K562 (cell line): ENCODE results near the gene PSMC3IP. TPM values are rescaled to one million over a fixed set of nuclear protein-coding genes. Genes with fewer than 3 reads are reported as not detected.

Experiments
- ETV5 ChIP-seq: sonication (generic); formaldehyde crosslinking; IDR thresholded peaks from 2 replicates; pipeline ENCODE4 v1.4.0; 2020; ENCODE audit warnings: low read depth, mild to moderate bottlenecking, missing genetic modification reagents
- KDM4B ChIP-seq, 2 experiments: fragments of 450-650 bp in 1 of 2; sonication (generic) in 1 of 2; IDR thresholded peaks; 2 replicates each; pipeline ENCODE4 v1.6.1; 2016 to 2017; ENCODE audit warnings: borderline replicate concordance in 2 of 2, antibody characterized with exemption in 1 of 2, low read depth in 1 of 2, mild to moderate bottlenecking in 1 of 2
- KLF13 ChIP-seq: fragments of 450-650 bp; IDR thresholded peaks from 2 replicates; pipeline ENCODE4 v1.6.1; 2016; ENCODE audit warnings: missing genetic modification characterization, low read depth, mild to moderate bottlenecking, missing compliant biosample characterization, moderate library complexity, borderline replicate concordance
- NR1H2 ChIP-seq: sonication (generic); formaldehyde crosslinking; IDR thresholded peaks from 2 replicates; pipeline ENCODE4 v1.4.0; 2020; ENCODE audit warnings: mild to moderate bottlenecking, missing genetic modification reagents
- RCOR1 ChIP-seq, 2 experiments: IDR thresholded peaks; 2 replicates each; pipeline ENCODE4 v1.6.1; 2012; ENCODE audit warnings: low read depth in 2 of 2, low read length in 2 of 2, borderline replicate concordance in 1 of 2, improper control_type of control experiment in 1 of 2
- TRIM25 ChIP-seq: fragments of 450-650 bp; IDR thresholded peaks from 2 replicates; pipeline ENCODE4 v1.7.0; 2016; ENCODE audit warnings: borderline replicate concordance
- ZBED1 ChIP-seq: IDR thresholded peaks from 2 replicates; pipeline ENCODE4 v1.6.1; 2014
- ZBTB34 ChIP-seq: fragments of 250-450 bp; sonication (Bioruptor Pico); IDR thresholded peaks from 2 replicates; pipeline ENCODE4 v1.8.0; 2021; ENCODE audit warnings: mild to moderate bottlenecking, moderate library complexity
- ZNF318 ChIP-seq, 2 experiments: fragments of 450-650 bp; IDR thresholded peaks; 2 replicates each; pipeline ENCODE4 v1.6.1; 2016; ENCODE audit warnings: mild to moderate bottlenecking in 2 of 2, borderline replicate concordance in 1 of 2, low read depth in 1 of 2, moderate library complexity in 1 of 2
- polyA plus RNA-seq, 8 experiments: library from polyadenylated mRNA; depleted of rRNA in 4 of 8; stranded (reverse) in 5 of 8; unstranded in 3 of 8; fragments of >200 nt; fragmentation: Nextera tagmentation in 2 of 8; fragmentation: Illumina TruSeq in 1 of 8; extraction: Ambion mirVana in 2 of 8; extraction: Trizol in 1 of 8; gene quantifications; 2 replicates each; pipeline versions ENCODE4 v1.2.1 to v1.2.3, GENCODE V29; 2011 to 2014; ENCODE audit warnings: inconsistent platforms in 1 of 8, missing spikeins in 1 of 8
- total RNA-seq, 7 experiments: library from RNA; depleted of rRNA in 6 of 7; stranded (reverse); fragments of >200 nt in 6 of 7; fragmentation: Illumina TruSeq in 2 of 7; extraction: Trizol in 2 of 7; gene quantifications; 2 replicates each; pipeline versions ENCODE4 v1.2.1 to v1.2.3, GENCODE V29; 2011 to 2021; ENCODE audit warnings: low replicate concordance in 1 of 7

Gene PSMC3IP
- total and polyA plus RNA-seq, 9 of the 15 experiments (the other 6 are each of a cell fraction or from before 2014, with no cell fraction given), result 13.8 to 65.6 (median 32.8) TPM

- TF ChIP-seq ZNF318 (IDR thresholded peaks at IDR 0.05; ENCODE audit: borderline replicate concordance in 1 of 2, low read depth in 1 of 2) (0 out of 4 replicates have a peak, but pooled peaks of 1 of the 2 experiments have one; percentile 13), KLF13 (0 out of 2 replicates have a peak, but pooled peaks have one; percentile 15), ZBTB34 (CRISPR knock-in tag) (no peak), KDM4B (IDR thresholded peaks at IDR 0.05; ENCODE audit: borderline replicate concordance in 2 of 2, low read depth in 1 of 2) (0 out of 4 replicates have a peak, but pooled peaks of 1 of the 2 experiments have one; percentile 14), TRIM25 (peak; percentile 55), ETV5 (CRISPR knock-in tag) (no peak), RCOR1 (IDR thresholded peaks at IDR 0.05; ENCODE audit: borderline replicate concordance in 1 of 2, low read depth in 2 of 2, low read length in 2 of 2) (peak in 1 of 2 experiments; percentile 23; a peak in 1 of 4 replicates), NR1H2 (CRISPR knock-in tag) (no peak), ZBED1 (no peak)
Measured at GRCh38 chr17:42578282-42578869, 847 bp upstream of the PSMC3IP start (continued).
